ENCODE results near the gene PLCH1. TPM values are rescaled to one million over a fixed set of nuclear protein-coding genes. Genes with fewer than 3 reads are reported as not detected.

The PLCH1 gene
- total and polyA plus RNA-seq, 2 of the 8 experiments (the other 6 are each of a cell fraction or from before 2014, with no cell fraction given), result 5.8 to 17.2 TPM

DNA sequence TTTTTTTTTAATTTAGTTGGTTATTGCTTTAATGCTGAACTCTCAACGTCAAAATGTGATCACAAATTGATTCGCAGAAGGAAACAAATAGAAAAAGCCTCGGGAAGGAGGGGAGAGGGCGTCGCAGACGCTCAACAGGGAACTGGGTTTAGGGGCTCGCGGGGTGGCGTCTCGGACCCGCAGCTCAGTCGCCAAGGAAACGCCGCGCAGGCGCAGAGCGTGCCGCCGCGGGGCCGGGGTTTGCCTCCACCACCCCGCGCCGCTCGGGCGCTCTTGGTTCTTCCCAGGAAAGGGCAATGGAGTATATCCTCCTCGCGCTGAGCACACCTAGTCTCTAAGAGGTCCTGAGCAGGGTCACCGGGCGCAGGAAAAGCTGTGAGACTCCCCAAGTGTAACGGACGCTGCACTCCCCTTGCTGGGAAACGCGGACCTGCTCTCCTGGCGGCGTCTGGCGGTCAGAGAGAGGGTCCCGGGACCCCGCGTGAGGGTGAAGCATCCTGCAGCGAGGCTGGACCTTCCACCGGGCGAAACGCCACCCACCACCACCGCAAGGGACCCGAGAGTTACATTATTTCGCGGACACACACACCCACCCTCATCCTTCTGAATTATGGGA lies 753 bp downstream of the PLCH1 start (continued):
- TF ChIP-seq, protein P1, sequence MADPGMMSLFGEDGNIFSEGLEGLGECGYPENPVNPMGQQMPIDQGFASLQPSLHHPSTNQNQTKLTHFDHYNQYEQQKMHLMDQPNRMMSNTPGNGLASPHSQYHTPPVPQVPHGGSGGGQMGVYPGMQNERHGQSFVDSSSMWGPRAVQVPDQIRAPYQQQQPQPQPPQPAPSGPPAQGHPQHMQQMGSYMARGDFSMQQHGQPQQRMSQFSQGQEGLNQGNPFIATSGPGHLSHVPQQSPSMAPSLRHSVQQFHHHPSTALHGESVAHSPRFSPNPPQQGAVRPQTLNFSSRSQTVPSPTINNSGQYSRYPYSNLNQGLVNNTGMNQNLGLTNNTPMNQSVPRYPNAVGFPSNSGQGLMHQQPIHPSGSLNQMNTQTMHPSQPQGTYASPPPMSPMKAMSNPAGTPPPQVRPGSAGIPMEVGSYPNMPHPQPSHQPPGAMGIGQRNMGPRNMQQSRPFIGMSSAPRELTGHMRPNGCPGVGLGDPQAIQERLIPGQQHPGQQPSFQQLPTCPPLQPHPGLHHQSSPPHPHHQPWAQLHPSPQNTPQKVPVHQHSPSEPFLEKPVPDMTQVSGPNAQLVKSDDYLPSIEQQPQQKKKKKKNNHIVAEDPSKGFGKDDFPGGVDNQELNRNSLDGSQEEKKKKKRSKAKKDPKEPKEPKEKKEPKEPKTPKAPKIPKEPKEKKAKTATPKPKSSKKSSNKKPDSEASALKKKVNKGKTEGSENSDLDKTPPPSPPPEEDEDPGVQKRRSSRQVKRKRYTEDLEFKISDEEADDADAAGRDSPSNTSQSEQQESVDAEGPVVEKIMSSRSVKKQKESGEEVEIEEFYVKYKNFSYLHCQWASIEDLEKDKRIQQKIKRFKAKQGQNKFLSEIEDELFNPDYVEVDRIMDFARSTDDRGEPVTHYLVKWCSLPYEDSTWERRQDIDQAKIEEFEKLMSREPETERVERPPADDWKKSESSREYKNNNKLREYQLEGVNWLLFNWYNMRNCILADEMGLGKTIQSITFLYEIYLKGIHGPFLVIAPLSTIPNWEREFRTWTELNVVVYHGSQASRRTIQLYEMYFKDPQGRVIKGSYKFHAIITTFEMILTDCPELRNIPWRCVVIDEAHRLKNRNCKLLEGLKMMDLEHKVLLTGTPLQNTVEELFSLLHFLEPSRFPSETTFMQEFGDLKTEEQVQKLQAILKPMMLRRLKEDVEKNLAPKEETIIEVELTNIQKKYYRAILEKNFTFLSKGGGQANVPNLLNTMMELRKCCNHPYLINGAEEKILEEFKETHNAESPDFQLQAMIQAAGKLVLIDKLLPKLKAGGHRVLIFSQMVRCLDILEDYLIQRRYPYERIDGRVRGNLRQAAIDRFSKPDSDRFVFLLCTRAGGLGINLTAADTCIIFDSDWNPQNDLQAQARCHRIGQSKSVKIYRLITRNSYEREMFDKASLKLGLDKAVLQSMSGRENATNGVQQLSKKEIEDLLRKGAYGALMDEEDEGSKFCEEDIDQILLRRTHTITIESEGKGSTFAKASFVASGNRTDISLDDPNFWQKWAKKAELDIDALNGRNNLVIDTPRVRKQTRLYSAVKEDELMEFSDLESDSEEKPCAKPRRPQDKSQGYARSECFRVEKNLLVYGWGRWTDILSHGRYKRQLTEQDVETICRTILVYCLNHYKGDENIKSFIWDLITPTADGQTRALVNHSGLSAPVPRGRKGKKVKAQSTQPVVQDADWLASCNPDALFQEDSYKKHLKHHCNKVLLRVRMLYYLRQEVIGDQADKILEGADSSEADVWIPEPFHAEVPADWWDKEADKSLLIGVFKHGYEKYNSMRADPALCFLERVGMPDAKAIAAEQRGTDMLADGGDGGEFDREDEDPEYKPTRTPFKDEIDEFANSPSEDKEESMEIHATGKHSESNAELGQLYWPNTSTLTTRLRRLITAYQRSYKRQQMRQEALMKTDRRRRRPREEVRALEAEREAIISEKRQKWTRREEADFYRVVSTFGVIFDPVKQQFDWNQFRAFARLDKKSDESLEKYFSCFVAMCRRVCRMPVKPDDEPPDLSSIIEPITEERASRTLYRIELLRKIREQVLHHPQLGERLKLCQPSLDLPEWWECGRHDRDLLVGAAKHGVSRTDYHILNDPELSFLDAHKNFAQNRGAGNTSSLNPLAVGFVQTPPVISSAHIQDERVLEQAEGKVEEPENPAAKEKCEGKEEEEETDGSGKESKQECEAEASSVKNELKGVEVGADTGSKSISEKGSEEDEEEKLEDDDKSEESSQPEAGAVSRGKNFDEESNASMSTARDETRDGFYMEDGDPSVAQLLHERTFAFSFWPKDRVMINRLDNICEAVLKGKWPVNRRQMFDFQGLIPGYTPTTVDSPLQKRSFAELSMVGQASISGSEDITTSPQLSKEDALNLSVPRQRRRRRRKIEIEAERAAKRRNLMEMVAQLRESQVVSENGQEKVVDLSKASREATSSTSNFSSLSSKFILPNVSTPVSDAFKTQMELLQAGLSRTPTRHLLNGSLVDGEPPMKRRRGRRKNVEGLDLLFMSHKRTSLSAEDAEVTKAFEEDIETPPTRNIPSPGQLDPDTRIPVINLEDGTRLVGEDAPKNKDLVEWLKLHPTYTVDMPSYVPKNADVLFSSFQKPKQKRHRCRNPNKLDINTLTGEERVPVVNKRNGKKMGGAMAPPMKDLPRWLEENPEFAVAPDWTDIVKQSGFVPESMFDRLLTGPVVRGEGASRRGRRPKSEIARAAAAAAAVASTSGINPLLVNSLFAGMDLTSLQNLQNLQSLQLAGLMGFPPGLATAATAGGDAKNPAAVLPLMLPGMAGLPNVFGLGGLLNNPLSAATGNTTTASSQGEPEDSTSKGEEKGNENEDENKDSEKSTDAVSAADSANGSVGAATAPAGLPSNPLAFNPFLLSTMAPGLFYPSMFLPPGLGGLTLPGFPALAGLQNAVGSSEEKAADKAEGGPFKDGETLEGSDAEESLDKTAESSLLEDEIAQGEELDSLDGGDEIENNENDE (IDR thresholded peaks at IDR 0.05; ENCODE audit: insufficient replicate concordance, low read length), result no peak
- TF ChIP-seq GABPA (IDR thresholded peaks at IDR 0.05; ENCODE audit: borderline replicate concordance, insufficient read depth, low read length) (no peak), SRF (IDR thresholded peaks at IDR 0.05; ENCODE audit: low read depth, low read length) (no peak), KDM5A (IDR thresholded peaks at IDR 0.05; ENCODE audit: low read length) (no peak), NRF1 (IDR thresholded peaks at IDR 0.05; ENCODE audit: low read depth, low read length) (peak; percentile 83), KDM1A (IDR thresholded peaks at IDR 0.05; ENCODE audit: borderline replicate concordance, low read length) (no peak)
- TF ChIP-seq, protein P2, sequence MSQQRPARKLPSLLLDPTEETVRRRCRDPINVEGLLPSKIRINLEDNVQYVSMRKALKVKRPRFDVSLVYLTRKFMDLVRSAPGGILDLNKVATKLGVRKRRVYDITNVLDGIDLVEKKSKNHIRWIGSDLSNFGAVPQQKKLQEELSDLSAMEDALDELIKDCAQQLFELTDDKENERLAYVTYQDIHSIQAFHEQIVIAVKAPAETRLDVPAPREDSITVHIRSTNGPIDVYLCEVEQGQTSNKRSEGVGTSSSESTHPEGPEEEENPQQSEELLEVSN (IDR thresholded peaks at IDR 0.05), result no peak

Data from H1 (cell line).